ENCODE results near the gene IKZF2. TPM values are rescaled to one million over a fixed set of nuclear protein-coding genes. Genes with fewer than 3 reads are reported as not detected.

The IKZF2 gene
- 10 to 100 TPM; 37.4 to 69.3 (median 42.7) TPM for total RNA-seq

DNA sequence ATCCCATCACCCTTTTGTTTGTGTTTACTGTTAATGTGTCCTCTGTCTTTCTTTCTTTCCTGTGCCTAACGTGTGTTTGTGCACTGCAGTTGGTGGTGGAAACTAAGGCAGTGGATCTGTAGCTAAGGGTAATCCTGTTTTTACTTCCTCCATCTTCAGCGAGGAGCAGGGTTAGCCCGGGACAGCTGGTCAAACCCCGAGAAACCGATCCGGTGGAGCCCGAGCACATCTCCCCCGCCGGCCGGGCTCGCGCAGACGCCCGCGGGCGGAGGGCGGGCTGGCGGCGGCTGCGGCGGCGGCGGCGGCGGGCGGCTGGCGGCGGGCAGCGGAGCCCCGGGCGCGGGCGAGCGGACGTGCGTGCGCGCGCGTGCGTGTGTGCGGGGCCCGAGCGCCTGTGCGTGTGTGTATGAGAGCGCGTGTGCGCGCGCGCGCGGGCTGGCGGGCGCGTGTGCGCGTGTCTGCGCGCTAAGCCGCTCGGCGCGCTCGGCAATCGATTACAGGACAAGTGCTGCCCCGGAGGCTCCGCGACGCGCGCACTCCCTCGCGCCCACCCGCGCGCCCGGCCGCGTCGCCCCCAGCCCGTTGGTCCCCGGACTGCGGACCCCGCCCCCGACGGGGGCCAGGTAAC lies at the start of gene IKZF2:
Gene IKZF2 (minus strand): TSS at position 176 of the 628 bp plus-strand sequence. CDS start 2,983 bp downstream, outside the sequence.
- intact Hi-C loops (cut with DNase I; ENCODE audit: low total_unique reads) = loop anchor here (10.0 kb wide), 1 partner anchor 467 kb away; no protein-coding TSS in a partner anchor
- TF ChIP-seq, protein P1, sequence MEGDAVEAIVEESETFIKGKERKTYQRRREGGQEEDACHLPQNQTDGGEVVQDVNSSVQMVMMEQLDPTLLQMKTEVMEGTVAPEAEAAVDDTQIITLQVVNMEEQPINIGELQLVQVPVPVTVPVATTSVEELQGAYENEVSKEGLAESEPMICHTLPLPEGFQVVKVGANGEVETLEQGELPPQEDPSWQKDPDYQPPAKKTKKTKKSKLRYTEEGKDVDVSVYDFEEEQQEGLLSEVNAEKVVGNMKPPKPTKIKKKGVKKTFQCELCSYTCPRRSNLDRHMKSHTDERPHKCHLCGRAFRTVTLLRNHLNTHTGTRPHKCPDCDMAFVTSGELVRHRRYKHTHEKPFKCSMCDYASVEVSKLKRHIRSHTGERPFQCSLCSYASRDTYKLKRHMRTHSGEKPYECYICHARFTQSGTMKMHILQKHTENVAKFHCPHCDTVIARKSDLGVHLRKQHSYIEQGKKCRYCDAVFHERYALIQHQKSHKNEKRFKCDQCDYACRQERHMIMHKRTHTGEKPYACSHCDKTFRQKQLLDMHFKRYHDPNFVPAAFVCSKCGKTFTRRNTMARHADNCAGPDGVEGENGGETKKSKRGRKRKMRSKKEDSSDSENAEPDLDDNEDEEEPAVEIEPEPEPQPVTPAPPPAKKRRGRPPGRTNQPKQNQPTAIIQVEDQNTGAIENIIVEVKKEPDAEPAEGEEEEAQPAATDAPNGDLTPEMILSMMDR (IDR thresholded peaks at IDR 0.05) = peak in 1 of 3 donors; percentile 6
- TF ChIP-seq POLR2A (IDR thresholded peaks at IDR 0.05) = no peak
- 0% methylated on average over 17 to 48 of the region's 87 CpGs for WGBS, 2 donors
- peak within 1 kb of the TSS; percentile 58 for H3K4me3 ChIP-seq (ENCODE audit: low read depth, poor library complexity, severe bottlenecking)
- peak; percentile 76 to 92 for DNase-seq (ENCODE audit: low spot score in 2 of 2)

DNA sequence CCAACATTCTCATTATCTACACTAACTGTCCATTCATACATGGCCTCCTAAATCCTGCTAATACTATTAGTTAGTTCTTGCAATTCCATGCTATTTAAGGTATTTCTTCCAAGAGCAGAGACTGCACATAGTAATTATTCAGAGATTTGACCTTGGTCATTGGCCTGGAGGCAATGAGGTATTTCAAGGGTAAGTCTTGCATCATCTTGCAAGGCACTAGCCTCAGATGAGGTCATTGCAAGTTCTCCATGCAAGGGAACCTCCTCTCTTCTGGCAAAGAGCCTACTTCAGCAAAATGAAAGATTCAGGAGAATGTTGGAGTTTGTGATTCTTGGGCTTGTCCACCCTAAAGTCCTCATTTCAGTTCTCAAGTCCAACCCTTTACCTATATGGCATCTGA lies 48.5 kb upstream of the IKZF2 start:
- no peak overlapping the region for H3K4me3 ChIP-seq (ENCODE audit: low read depth, poor library complexity, severe bottlenecking)
- TF ChIP-seq, protein P1 (IDR thresholded peaks at IDR 0.05) = no peak
- no peak for TF ChIP-seq POLR2A (IDR thresholded peaks at IDR 0.05)
- DNase-seq (ENCODE audit: low spot score in 2 of 2) = no peak
- intact Hi-C loops (cut with DNase I; ENCODE audit: low total_unique reads) = no loop called here

DNA sequence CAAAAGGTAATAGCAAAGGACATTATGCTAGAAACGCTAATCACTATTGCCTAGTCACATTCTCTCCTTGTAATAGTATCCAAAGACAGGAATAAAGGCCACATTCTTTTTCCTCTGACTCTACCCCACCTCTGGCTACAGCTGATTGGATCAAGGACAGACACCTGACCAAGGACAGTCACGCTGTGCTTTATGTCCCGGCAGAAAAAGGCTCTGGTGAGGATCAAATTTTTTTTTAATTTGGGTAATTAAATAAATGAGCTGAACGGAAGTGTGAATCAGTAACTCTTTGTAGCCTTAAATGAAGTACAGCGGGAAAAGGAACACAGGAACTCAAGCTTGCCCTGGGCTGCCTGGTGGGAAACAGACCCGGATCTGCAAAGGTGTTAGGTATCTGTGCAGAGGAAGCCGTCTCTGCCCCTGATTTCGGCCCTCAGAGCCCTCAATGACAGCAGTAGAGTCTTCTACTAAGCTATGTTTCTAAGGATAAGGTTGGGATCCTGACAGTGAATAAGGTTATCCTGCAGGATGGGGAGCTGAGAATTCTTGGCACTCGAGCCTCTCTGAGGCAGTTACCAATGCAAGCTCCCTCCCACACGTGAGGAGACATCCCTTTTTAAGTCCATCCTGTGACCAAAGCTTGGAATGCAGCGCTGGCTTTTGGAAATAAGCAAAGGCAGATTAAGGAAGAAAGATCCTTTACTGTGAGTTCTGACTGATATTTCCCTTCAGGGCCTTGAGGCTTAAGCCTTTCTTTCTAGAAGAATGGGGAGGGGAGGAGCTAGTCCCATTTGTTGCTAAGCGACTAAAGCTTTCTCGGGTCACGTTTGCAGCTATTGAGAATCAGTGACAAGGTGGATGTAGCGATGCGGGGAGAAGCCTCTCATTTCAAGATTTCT lies 37.8 kb upstream of the IKZF2 start:
- no peak overlapping the region for H3K4me3 ChIP-seq (ENCODE audit: low read depth, poor library complexity, severe bottlenecking)
- TF ChIP-seq, protein P1 (IDR thresholded peaks at IDR 0.05) = no peak
- no peak for TF ChIP-seq POLR2A (IDR thresholded peaks at IDR 0.05)
- intact Hi-C loops (cut with DNase I; ENCODE audit: low total_unique reads) = no loop called here
- whole genome bisulfite sequencing, 2 donors = 36 to 51% methylated on average over 16 of the region's 16 CpGs
- DNase-seq (ENCODE audit: low spot score in 2 of 2) = no peak

DNA sequence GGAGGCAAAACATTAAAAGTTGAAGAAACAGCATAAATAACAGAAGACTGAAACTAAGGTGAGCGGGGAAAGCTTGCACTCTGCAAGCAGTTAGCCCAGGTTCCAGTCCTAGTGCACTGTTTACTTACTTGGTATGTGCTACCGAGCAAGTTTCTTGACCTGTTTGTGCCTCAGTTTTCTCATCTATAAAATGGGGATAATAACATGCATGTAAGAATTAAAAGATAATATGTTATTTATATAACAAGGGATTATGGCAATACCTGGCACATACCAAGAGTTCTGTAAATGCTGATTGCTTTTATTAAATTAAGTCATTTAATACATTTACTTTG lies 37.1 kb upstream of the IKZF2 start:
- 85 to 91% methylated on average over 2 of the region's 2 CpGs for WGBS, 2 donors
- TF ChIP-seq, protein P1 (IDR thresholded peaks at IDR 0.05) = no peak
- no peak for TF ChIP-seq POLR2A (IDR thresholded peaks at IDR 0.05)
- no peak for DNase-seq (ENCODE audit: low spot score in 2 of 2)
- intact Hi-C loops (cut with DNase I; ENCODE audit: low total_unique reads) = no loop called here
- H3K4me3 ChIP-seq (ENCODE audit: low read depth, poor library complexity, severe bottlenecking) = no peak overlapping the region

DNA sequence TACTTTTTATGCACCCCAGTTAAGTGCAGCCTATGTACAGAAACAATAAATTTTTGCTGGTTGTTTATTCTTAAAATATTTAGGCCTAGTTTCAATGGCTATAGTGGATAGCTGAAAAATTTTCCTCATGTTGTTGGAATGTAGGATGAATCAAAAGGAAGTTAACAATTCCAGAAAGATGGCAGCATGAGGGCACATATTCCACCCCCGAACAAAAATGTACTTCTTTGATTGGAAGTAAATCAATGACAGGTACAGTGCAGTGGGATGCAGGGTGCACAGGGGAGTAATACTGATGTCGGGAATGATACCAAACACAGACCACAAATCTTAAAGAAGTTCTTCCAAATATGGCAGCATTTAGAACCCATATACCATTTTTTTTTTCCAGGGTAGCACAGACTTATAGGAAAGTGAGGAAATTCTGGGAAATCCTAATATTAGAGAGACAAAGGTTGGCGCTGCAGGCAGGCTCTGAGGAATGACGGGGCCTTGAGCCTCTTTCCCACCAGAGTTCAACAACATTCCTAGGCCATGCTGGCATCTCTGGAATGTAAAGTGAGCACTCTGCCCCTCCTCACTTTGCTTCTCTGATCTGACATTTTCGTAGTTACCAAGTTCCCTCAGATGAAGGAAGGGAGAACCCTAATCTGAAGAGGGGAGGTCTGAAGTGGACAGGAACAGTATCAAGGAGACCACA lies 36.6 kb upstream of the IKZF2 start:
- TF ChIP-seq POLR2A (IDR thresholded peaks at IDR 0.05) = no peak
- TF ChIP-seq, protein P1 (IDR thresholded peaks at IDR 0.05) = no peak
- no peak overlapping the region for H3K4me3 ChIP-seq (ENCODE audit: low read depth, poor library complexity, severe bottlenecking)
- no peak for DNase-seq (ENCODE audit: low spot score in 2 of 2)
- intact Hi-C loops (cut with DNase I; ENCODE audit: low total_unique reads) = no loop called here
- 58 to 65% methylated on average over 5 of the region's 5 CpGs for WGBS, 2 donors
